HepG2 (cell line): ENCODE results near the gene WDR82.

Experiments used
- BCL3 ChIP-seq: sonication (generic); formaldehyde crosslinking; IDR thresholded peaks from 2 replicates; pipeline ENCODE4 v1.5.1; 2020; ENCODE audit warnings: mild to moderate bottlenecking, missing genetic modification reagents, moderate library complexity
- DZIP1 ChIP-seq: sonication (generic); formaldehyde crosslinking; IDR thresholded peaks from 2 replicates; pipeline ENCODE4 v1.5.0; 2020; ENCODE audit warnings: mild to moderate bottlenecking, missing genetic modification reagents
- NR3C1 ChIP-seq: sonication (generic); formaldehyde crosslinking; IDR thresholded peaks from 2 replicates; pipeline ENCODE4 v1.4.0; 2020; ENCODE audit warnings: missing genetic modification reagents
- PHF20 ChIP-seq: sonication (generic); formaldehyde crosslinking; IDR thresholded peaks from 2 replicates; pipeline ENCODE4 v1.5.0; 2020; ENCODE audit warnings: mild to moderate bottlenecking, missing genetic modification reagents
- TCF7 ChIP-seq: sonication (generic); IDR thresholded peaks from 2 replicates; pipeline ENCODE4 v1.6.1; 2016; ENCODE audit warnings: antibody characterized with exemption, low read depth
- THAP11 ChIP-seq: IDR thresholded peaks from 2 replicates; pipeline ENCODE4 v1.6.1; 2016; ENCODE audit warnings: missing biosample characterization, missing genetic modification reagents
- YY1 ChIP-seq: IDR thresholded peaks from 2 replicates; pipeline ENCODE4 v1.6.1; 2011; ENCODE audit warnings: low read length, low read depth, moderate library complexity, mild to moderate bottlenecking; ENCODE audit not compliant: insufficient read depth, insufficient replicate concordance
- ZFP36L2 ChIP-seq: sonication (generic); formaldehyde crosslinking; IDR thresholded peaks from 2 replicates; pipeline ENCODE4 v1.4.0; 2020; ENCODE audit warnings: missing genetic modification reagents
- ZNF3 ChIP-seq: IDR thresholded peaks from 2 replicates; pipeline ENCODE4 v1.7.0; 2017; ENCODE audit warnings: inconsistent platforms
- ZNF687 ChIP-seq: sonication (generic); formaldehyde crosslinking; IDR thresholded peaks from 2 replicates; pipeline ENCODE4 v1.5.1; 2020; ENCODE audit warnings: mild to moderate bottlenecking, missing genetic modification reagents, moderate library complexity
- TF ChIP-seq, protein P1 (sequence below): sonication (generic); formaldehyde crosslinking; IDR thresholded peaks from 2 replicates; pipeline ENCODE4 v1.4.0; 2020; ENCODE audit warnings: missing genetic modification reagents
- TF ChIP-seq, protein P2 (sequence below): sonication (generic); formaldehyde crosslinking; IDR thresholded peaks from 2 replicates; pipeline ENCODE4 v1.9.0; 2021; ENCODE audit warnings: missing genetic modification reagents, borderline replicate concordance
- TF ChIP-seq, protein P3 (sequence below), 2 experiments: IDR thresholded peaks; 2 replicates each; pipeline ENCODE4 v1.6.1; 2011 to 2012; ENCODE audit warnings: low read length in 2 of 2, borderline replicate concordance in 1 of 2, low read depth in 1 of 2, mild to moderate bottlenecking in 1 of 2, moderate library complexity in 1 of 2

DNA sequence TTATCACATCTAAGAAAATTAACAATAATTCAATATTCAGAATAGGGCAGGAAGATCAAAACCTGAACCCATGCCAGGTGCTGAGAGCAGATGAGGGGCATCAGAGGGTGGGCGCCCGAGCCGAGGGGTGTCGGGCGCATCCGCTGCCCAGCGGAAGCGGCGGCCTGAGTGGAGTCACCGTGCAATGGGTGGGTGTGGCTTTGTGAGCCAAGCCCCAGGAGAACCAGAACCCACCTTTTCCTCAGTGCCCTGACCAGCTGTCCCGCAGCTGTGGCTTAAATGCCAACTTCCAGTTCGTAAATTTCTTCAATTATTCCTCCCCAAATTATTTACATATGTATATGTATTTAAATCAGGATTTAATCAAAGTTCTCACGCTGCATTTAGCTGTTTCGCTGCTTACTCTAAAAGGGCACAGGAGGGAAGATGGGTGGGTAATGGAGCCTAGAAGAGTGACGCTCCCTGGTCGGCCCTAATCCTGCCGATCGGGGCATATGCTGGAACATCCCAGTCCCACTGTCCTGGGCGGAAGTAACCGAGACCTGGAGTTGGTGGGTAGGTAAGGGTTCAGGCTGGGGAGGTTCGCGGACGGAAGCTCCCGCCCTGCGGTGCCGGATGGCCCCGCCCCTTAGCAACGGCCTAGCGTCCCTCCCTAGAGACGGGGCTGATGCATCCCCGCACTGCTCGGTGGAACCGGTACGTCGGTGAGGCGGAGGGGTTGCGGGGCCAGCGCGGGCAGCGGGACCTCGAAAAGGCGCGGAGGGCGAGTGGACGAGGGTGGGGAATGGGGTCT, 39.0 kb upstream of the WDR82 start:
- TF ChIP-seq THAP11 (CRISPR knock-in tag) (no peak), PHF20 (CRISPR knock-in tag) (no peak), YY1 (no peak), NR3C1 (CRISPR knock-in tag) (no peak), ZFP36L2 (CRISPR knock-in tag) (no peak), TCF7 (no peak), ZNF3 (no peak), ZNF687 (CRISPR knock-in tag) (no peak), DZIP1 (no peak), BCL3 (no peak)
- TF ChIP-seq, protein P1, sequence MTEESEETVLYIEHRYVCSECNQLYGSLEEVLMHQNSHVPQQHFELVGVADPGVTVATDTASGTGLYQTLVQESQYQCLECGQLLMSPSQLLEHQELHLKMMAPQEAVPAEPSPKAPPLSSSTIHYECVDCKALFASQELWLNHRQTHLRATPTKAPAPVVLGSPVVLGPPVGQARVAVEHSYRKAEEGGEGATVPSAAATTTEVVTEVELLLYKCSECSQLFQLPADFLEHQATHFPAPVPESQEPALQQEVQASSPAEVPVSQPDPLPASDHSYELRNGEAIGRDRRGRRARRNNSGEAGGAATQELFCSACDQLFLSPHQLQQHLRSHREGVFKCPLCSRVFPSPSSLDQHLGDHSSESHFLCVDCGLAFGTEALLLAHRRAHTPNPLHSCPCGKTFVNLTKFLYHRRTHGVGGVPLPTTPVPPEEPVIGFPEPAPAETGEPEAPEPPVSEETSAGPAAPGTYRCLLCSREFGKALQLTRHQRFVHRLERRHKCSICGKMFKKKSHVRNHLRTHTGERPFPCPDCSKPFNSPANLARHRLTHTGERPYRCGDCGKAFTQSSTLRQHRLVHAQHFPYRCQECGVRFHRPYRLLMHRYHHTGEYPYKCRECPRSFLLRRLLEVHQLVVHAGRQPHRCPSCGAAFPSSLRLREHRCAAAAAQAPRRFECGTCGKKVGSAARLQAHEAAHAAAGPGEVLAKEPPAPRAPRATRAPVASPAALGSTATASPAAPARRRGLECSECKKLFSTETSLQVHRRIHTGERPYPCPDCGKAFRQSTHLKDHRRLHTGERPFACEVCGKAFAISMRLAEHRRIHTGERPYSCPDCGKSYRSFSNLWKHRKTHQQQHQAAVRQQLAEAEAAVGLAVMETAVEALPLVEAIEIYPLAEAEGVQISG (CRISPR knock-in tag): no peak
- TF ChIP-seq, protein P2, sequence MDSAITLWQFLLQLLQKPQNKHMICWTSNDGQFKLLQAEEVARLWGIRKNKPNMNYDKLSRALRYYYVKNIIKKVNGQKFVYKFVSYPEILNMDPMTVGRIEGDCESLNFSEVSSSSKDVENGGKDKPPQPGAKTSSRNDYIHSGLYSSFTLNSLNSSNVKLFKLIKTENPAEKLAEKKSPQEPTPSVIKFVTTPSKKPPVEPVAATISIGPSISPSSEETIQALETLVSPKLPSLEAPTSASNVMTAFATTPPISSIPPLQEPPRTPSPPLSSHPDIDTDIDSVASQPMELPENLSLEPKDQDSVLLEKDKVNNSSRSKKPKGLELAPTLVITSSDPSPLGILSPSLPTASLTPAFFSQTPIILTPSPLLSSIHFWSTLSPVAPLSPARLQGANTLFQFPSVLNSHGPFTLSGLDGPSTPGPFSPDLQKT (CRISPR knock-in tag): no peak
- TF ChIP-seq, protein P3, sequence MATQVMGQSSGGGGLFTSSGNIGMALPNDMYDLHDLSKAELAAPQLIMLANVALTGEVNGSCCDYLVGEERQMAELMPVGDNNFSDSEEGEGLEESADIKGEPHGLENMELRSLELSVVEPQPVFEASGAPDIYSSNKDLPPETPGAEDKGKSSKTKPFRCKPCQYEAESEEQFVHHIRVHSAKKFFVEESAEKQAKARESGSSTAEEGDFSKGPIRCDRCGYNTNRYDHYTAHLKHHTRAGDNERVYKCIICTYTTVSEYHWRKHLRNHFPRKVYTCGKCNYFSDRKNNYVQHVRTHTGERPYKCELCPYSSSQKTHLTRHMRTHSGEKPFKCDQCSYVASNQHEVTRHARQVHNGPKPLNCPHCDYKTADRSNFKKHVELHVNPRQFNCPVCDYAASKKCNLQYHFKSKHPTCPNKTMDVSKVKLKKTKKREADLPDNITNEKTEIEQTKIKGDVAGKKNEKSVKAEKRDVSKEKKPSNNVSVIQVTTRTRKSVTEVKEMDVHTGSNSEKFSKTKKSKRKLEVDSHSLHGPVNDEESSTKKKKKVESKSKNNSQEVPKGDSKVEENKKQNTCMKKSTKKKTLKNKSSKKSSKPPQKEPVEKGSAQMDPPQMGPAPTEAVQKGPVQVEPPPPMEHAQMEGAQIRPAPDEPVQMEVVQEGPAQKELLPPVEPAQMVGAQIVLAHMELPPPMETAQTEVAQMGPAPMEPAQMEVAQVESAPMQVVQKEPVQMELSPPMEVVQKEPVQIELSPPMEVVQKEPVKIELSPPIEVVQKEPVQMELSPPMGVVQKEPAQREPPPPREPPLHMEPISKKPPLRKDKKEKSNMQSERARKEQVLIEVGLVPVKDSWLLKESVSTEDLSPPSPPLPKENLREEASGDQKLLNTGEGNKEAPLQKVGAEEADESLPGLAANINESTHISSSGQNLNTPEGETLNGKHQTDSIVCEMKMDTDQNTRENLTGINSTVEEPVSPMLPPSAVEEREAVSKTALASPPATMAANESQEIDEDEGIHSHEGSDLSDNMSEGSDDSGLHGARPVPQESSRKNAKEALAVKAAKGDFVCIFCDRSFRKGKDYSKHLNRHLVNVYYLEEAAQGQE (IDR thresholded peaks at IDR 0.05; ENCODE audit: borderline replicate concordance in 1 of 2, low read depth in 1 of 2, low read length in 2 of 2): no peak
